ENCODE results near the gene HIPK1. TPM values are rescaled to one million over a fixed set of nuclear protein-coding genes. Genes with fewer than 3 reads are reported as not detected.
"Not testable (repeated sequence)": the region's sequence is repeated elsewhere in the genome, so short reads cannot be mapped to it uniquely, and the experiment has no call there.

The HIPK1 gene
- total and polyA plus RNA-seq, 8 donors, result 38.7 to 77.4 (median 45.4) TPM

GRCh38 chr1:114015075-114015474 is 86.0 kb downstream of the HIPK1 start:
- ATAC-seq (no peak), DNase-seq (no peak)
- Histone ChIP-seq H3K27ac (no peak overlapping the region), H3K27me3 (no peaks in the 10 kb centered on the region), H3K4me1 (no peaks in the 10 kb centered on the region), H3K9me3 (peaks cover 0 to 2% of the 10 kb centered on the region in 2 donors), H3K4me3 (no peak overlapping the region), H3K36me3 (no peaks in the 10 kb centered on the region)
- intact Hi-C loops (cut with DNase I), result no loop called here
- no peak for TF ChIP-seq CTCF (IDR thresholded peaks at IDR 0.05)

GRCh38 chr1:114019724-114020123 is 90.6 kb downstream of the HIPK1 start:
- H3K27ac ChIP-seq; DNase-seq; H3K36me3 ChIP-seq; H3K9me3 ChIP-seq; ATAC-seq; intact Hi-C loops (cut with DNase I); H3K4me1 ChIP-seq; H3K27me3 ChIP-seq; H3K4me3 ChIP-seq: not testable (repeated sequence)

- Histone ChIP-seq H3K9me3 (peaks cover 0 to 2% of the 10 kb centered on the region in 2 donors), H3K27ac (no peak overlapping the region), H3K36me3 (no peaks in the 10 kb centered on the region), H3K27me3 (no peaks in the 10 kb centered on the region), H3K4me3 (no peak overlapping the region), H3K4me1 (no peaks in the 10 kb centered on the region)
- no peak for TF ChIP-seq CTCF (IDR thresholded peaks at IDR 0.05)
- intact Hi-C loops (cut with DNase I), result no loop called here
- ATAC-seq (no peak), DNase-seq (no peak)
These were observed 92.6 kb downstream of the HIPK1 start for GRCh38 chr1:114021665-114022099.

GRCh38 chr1:114022877-114023276 is 93.8 kb downstream of the HIPK1 start:
- no peak overlapping the region for H3K27ac ChIP-seq
- no peak for DNase-seq
- H3K4me3 ChIP-seq, result no peak overlapping the region
- no peaks in the 10 kb centered on the region for H3K27me3 ChIP-seq
- H3K36me3 ChIP-seq, result no peaks in the 10 kb centered on the region
- peaks cover 0 to 2% of the 10 kb centered on the region in 2 donors for H3K9me3 ChIP-seq
- H3K4me1 ChIP-seq, result no peaks in the 10 kb centered on the region
- TF ChIP-seq CTCF (IDR thresholded peaks at IDR 0.05), result no peak
- ATAC-seq, result no peak
- intact Hi-C loops (cut with DNase I), result no loop called here

- TF ChIP-seq CTCF (IDR thresholded peaks at IDR 0.05), result no peak
- intact Hi-C loops (cut with DNase I), result no loop called here
- H3K27ac ChIP-seq, result no peak overlapping the region
- H3K4me1 ChIP-seq, result no peaks in the 10 kb centered on the region
- no peaks in the 10 kb centered on the region for H3K27me3 ChIP-seq
- H3K4me3 ChIP-seq, result no peak overlapping the region
- DNase-seq (no peak), ATAC-seq (no peak)
- H3K36me3 ChIP-seq, result no peaks in the 10 kb centered on the region
- peaks cover 0 to 2% of the 10 kb centered on the region in 2 donors for H3K9me3 ChIP-seq
These were observed 94.3 kb downstream of the HIPK1 start for GRCh38 chr1:114023377-114023776.

- no peak for TF ChIP-seq CTCF (IDR thresholded peaks at IDR 0.05)
- Histone ChIP-seq H3K27me3 (no peaks in the 10 kb centered on the region), H3K27ac (no peak overlapping the region), H3K4me3 (no peak overlapping the region), H3K36me3 (no peaks in the 10 kb centered on the region), H3K4me1 (no peaks in the 10 kb centered on the region), H3K9me3 (peaks cover 0 to 2% of the 10 kb centered on the region in 2 donors)
- DNase-seq, result no peak
- ATAC-seq, result no peak
- intact Hi-C loops (cut with DNase I), result no loop called here
These were observed 94.9 kb downstream of the HIPK1 start for GRCh38 chr1:114024049-114024448.
